ENCODE results near the gene PRKCE.
"Not testable (repeated sequence)": the region's sequence is repeated elsewhere in the genome, so short reads cannot be mapped to it uniquely, and the experiment has no call there.

GRCh38 chr2:45716432-45716831, 65.0 kb downstream of the PRKCE start:
- TF ChIP-seq, protein P1, sequence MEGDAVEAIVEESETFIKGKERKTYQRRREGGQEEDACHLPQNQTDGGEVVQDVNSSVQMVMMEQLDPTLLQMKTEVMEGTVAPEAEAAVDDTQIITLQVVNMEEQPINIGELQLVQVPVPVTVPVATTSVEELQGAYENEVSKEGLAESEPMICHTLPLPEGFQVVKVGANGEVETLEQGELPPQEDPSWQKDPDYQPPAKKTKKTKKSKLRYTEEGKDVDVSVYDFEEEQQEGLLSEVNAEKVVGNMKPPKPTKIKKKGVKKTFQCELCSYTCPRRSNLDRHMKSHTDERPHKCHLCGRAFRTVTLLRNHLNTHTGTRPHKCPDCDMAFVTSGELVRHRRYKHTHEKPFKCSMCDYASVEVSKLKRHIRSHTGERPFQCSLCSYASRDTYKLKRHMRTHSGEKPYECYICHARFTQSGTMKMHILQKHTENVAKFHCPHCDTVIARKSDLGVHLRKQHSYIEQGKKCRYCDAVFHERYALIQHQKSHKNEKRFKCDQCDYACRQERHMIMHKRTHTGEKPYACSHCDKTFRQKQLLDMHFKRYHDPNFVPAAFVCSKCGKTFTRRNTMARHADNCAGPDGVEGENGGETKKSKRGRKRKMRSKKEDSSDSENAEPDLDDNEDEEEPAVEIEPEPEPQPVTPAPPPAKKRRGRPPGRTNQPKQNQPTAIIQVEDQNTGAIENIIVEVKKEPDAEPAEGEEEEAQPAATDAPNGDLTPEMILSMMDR (conservative IDR thresholded peaks at IDR 0.05; ENCODE audit: low read length), result not testable (repeated sequence)
- not testable (repeated sequence) for TF ChIP-seq EZH2phosphoT487 (IDR thresholded peaks at IDR 0.05; ENCODE audit: borderline replicate concordance, low read depth, low read length)

All from OCI-LY7 (cell line).